ENCODE data around the gene OGFR. TPM values are rescaled to one million over a fixed set of nuclear protein-coding genes. Genes with fewer than 3 reads are reported as not detected.

OGFR gene
- total and polyA plus RNA-seq, 7 donors: 11.6 to 21.6 (median 19.2) TPM

DNA sequence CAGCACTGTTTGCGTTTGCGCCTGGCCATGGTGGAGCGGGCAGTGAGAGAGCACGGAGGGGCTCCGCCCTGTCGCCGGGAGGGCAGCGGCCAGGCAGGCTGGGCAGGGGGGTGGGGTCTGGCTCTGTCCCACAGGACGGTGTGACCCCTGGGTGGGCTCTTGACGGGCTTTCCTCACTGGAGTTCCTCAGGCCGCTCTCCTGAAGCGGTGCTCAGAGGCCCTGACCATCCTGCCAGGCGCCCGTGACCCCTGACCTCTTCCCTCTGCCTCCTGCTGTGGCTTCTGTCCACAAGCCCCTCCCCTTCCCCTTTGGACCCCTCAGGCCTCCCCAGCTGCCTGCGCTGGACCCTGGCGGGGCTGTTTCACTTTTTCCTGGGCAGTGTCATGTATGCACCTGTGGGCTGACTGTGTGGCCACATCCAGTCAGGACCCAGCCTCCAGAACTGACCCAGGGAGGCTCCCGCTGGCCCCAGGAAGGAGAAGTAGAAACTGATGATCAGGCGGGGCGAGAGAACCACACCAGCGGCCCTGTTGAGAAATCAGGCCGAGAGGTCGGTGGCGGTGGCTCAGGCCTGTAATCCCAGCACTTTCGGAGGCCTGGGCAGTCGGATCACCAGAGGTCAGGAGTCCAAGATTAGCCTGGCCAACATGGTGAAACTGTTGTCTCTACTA, 1.2 kb downstream of the OGFR start:
- Histone ChIP-seq H3K27ac (peak overlapping the region; percentile 68), H3K9me3 (no peaks in the 10 kb centered on the region), H3K36me3 (ENCODE audit: insufficient read depth in 1 of 2, low read depth in 1 of 2) (peaks cover 2 to 38% of the 10 kb centered on the region in 2 donors), H3K4me3 (peak overlapping the region; percentile 84), H3K4me1 (peaks cover 31% of the 10 kb centered on the region), H3K27me3 (ENCODE audit: insufficient read depth in 3 of 3, low read length in 2 of 3) (no peaks in the 10 kb centered on the region)
- ATAC-seq (peak; percentile 14 to 69 (median 49)), DNase-seq (peak; percentile 66 to 75)
- intact Hi-C loops (cut with DNase I): loop anchor here (2.0 to 10.0 kb wide), 4 partner anchors 129 to 421 kb away; partner anchors contain the start of genes GID8 (in 1 of the 2) and RPS21 (in 1 of the 2)
- WGBS, 3 donors: 25 to 34% (median 31%) methylated on average over 20 to 25 of the region's 25 CpGs
- TF ChIP-seq, protein P1, sequence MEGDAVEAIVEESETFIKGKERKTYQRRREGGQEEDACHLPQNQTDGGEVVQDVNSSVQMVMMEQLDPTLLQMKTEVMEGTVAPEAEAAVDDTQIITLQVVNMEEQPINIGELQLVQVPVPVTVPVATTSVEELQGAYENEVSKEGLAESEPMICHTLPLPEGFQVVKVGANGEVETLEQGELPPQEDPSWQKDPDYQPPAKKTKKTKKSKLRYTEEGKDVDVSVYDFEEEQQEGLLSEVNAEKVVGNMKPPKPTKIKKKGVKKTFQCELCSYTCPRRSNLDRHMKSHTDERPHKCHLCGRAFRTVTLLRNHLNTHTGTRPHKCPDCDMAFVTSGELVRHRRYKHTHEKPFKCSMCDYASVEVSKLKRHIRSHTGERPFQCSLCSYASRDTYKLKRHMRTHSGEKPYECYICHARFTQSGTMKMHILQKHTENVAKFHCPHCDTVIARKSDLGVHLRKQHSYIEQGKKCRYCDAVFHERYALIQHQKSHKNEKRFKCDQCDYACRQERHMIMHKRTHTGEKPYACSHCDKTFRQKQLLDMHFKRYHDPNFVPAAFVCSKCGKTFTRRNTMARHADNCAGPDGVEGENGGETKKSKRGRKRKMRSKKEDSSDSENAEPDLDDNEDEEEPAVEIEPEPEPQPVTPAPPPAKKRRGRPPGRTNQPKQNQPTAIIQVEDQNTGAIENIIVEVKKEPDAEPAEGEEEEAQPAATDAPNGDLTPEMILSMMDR (IDR thresholded peaks at IDR 0.05): no peak

DNA sequence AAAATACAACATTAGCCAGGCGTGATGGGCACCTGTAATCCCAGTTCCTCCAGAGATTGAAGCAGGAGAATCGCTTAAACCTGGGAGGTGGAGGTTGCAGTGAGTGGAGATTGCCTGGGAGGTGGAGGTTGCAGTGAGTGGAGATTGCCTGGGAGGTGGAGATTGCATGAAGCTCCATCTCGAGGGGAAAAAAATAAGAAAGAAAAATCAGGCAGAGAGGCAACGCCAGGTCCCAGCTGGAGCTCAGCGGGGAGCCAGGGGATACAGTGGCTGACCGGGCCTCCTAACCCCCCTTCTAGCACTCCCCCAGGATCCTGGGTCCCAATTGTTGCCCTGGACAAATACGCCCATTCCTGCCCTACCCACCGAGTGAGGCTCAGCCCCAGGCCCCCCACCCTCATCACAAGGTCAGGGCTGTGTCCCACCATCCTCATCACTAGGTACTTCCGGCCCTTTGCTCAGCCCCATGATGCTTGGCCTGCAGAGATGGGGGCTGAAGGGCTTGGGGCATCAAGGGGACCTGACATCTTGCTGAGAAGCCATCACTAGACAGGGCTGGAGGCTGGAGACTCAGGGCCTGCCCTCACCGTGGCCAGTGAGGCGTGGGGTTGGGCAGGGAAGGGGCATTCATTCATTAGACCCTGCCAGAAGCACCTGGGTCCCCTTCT, 1.9 kb downstream of the OGFR start:
- peaks cover 2 to 44% of the 10 kb centered on the region in 2 donors for H3K36me3 ChIP-seq (ENCODE audit: insufficient read depth in 1 of 2, low read depth in 1 of 2)
- DNase-seq (no peak), ATAC-seq (no peak)
- intact Hi-C loops (cut with DNase I): loop anchor here (2.0 to 10.0 kb wide), 4 partner anchors 128 to 422 kb away; partner anchors contain the start of genes GID8 (in 1 of the 2) and RPS21 (in 1 of the 2)
- H3K27me3 ChIP-seq (ENCODE audit: insufficient read depth in 3 of 3, low read length in 2 of 3): no peaks in the 10 kb centered on the region
- peaks cover 26% of the 10 kb centered on the region for H3K4me1 ChIP-seq
- 63 to 75% (median 65%) methylated on average over 11 of the region's 11 CpGs for WGBS, 3 donors
- H3K9me3 ChIP-seq: no peaks in the 10 kb centered on the region
- peak overlapping the region; percentile 68 for H3K27ac ChIP-seq
- peak overlapping the region; percentile 84 for H3K4me3 ChIP-seq
- TF ChIP-seq, protein P1 (IDR thresholded peaks at IDR 0.05): no peak

GRCh38 chr20:62807444-62808210, 3.0 kb downstream of the OGFR start:
- DNase-seq (no peak), ATAC-seq (no peak)
- WGBS, 3 donors: 86 to 93% (median 87%) methylated on average over 20 to 23 of the region's 23 CpGs
- intact Hi-C loops (cut with DNase I): loop anchor here (2.0 to 10.0 kb wide), 4 partner anchors 127 to 423 kb away; partner anchors contain the start of genes GID8 (in 1 of the 2) and RPS21 (in 1 of the 2)
- Histone ChIP-seq H3K4me3 (no peak overlapping the region), H3K36me3 (ENCODE audit: insufficient read depth in 1 of 2, low read depth in 1 of 2) (peaks cover 2 to 55% of the 10 kb centered on the region in 2 donors), H3K27me3 (ENCODE audit: insufficient read depth in 3 of 3, low read length in 2 of 3) (no peaks in the 10 kb centered on the region), H3K4me1 (peaks cover 17% of the 10 kb centered on the region), H3K27ac (no peak overlapping the region), H3K9me3 (no peaks in the 10 kb centered on the region)
- TF ChIP-seq, protein P1 (IDR thresholded peaks at IDR 0.05): no peak

- TF ChIP-seq, protein P1 (IDR thresholded peaks at IDR 0.05): peak; percentile 92
- H3K4me3 ChIP-seq: no peak overlapping the region
- DNase-seq (peak; percentile 77 to 83), ATAC-seq (peak; percentile 61 to 77 (median 67))
- 41 to 46% (median 46%) methylated on average over 21 of the region's 21 CpGs for WGBS, 3 donors
- H3K27ac ChIP-seq: no peak overlapping the region
- peaks cover 13% of the 10 kb centered on the region for H3K4me1 ChIP-seq
- intact Hi-C loops (cut with DNase I): loop anchor here in 1 of 2 donors (2.0 to 10.0 kb wide), 4 partner anchors 126 to 424 kb away; partner anchors contain the start of genes GID8 and RPS21
- peaks cover 2 to 59% of the 10 kb centered on the region in 2 donors for H3K36me3 ChIP-seq (ENCODE audit: insufficient read depth in 1 of 2, low read depth in 1 of 2)
- no peaks in the 10 kb centered on the region for H3K9me3 ChIP-seq
- H3K27me3 ChIP-seq (ENCODE audit: insufficient read depth in 3 of 3, low read length in 2 of 3): no peaks in the 10 kb centered on the region
These were observed 3.7 kb downstream of the OGFR start for GRCh38 chr20:62808211-62808865.
